Ramos (cell line): Measurements from ENCODE around the gene TTC32.
"Not testable (repeated sequence)": the region's sequence is repeated elsewhere in the genome, so short reads cannot be mapped to it uniquely, and the experiment has no call there.

Experiments
- in situ Hi-C: fragments of 300-500 bp; cut with MboI; formaldehyde crosslinking; loops from one replicate; pipeline ENCODE4 v1.14.3; 2022; ENCODE audit warnings: low sequenced_read_pairs; ENCODE audit not compliant: unreplicated experiment

The TTC32 gene

DNA sequence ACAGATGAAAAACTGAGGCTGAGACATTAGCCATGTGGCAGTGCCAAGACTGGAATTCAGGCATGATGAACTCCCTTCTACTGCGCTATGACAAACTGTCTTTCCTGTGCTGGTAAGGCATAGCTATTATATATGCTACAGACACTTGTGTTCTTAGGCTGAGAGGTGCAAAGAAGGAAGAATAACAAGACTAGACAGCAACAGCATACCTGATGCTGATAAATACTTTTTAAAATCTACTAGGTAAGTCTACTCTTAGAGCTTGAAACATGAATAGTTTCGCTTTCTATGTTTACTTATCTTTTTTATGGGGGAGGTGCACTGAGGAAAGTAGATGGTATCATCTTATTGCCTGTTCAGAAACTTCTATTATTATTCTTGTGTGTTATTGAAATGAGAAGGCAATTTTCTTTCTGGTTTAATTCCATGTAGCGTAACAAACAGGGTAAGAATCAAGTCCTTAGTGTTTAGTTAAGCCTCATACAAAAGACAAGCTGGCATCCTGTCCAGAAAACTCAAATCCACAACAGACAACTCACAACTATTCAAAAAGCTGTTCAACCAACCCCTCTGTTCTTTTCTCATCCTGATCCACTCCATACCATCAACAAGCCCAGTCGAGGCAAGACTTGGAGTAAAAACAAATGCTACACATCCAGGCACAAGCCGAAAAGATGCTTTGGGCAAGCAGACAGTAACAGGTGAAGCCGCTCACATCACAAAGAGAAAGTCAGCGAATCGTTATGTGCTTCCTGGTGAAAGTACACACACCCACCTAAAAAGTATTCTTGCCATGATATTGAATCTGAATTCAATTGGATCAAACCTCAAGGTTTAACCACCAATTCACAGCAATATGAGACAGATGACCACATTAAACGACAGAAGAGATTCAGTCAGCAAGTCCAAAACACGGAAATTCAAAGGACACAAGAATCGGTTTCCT, 1.5 kb downstream of the TTC32 start:
- in situ Hi-C loops = no loop called here

GRCh38 chr2:19898592-19899329, 3.0 kb downstream of the TTC32 start:
- in situ Hi-C loops = no loop called here

DNA sequence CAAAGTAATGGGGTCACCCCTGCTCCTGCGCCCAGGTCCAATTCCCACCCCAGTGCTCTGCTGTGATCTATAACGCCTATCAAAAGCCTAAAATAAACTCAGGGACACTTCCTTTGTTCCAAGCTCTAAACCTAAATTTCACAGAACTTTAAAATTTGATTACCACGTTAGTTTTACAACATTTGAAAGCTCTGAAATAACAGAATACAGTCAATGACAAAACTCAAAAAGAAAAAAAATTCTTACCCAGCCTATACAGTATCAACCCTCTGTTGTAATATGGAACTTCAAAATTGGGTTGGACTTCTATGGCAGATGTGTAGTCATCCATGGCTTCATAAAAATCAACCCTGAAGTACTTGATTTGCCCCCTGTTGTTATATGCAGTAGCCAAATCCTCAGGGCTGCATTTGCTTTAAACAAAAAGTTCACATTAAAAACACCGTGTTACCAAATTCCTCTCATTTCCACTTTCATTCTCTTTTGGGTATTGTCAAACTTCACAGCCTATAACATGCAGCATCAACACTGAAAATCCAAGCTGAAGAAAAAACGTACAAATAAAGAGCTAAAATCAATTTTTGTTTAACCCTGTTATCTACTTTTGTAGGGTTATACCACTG, 4.0 kb downstream of the TTC32 start:
- in situ Hi-C loops = no loop called here

DNA sequence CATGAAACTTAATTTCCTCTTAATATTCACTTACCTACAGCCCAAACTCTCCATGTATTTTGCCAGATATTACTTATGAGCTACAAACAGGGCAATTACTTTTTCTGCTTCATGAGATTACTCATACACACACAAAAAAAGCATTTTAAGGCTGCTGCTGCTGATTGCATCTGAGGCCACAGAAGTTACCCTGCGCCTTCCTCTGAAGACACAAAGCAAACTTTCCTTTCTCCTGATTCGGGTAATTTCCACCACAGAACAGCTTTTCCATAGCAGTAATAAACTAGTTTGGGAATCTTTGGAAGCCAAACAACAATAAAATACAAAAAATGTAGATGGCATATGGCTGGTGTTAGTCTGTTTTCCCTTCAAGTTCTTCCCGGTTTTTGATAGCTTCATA, 6.2 kb downstream of the TTC32 start:
- in situ Hi-C loops = no loop called here

- in situ Hi-C loops = no loop called here
Measured at GRCh38 chr2:19894134-19894792, 7.5 kb downstream of the TTC32 start.

- in situ Hi-C loops = no loop called here
Measured at GRCh38 chr2:19893520-19894133, 8.2 kb downstream of the TTC32 start.

DNA sequence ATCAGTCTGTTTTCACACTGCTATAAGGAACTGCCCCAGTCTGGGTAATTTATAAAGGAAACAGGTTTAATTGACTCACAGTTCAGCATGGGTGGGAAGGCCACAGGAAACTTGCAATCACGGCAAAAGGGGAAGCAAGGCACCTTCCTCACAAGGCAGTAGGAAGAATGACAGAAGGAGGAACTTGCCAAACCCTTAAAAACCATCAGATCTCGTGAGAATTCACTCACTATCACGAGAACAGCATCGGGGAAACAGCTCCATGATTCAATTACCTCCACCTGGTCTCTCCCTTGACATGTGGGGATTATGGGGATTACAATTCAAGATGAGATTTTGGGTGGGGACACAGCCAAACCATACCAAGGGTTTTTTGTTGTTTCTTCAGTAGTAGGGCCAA, 9.8 kb downstream of the TTC32 start:
- in situ Hi-C loops = not testable (repeated sequence)

- in situ Hi-C loops = no loop called here
Measured at GRCh38 chr2:19890104-19890503, 11.7 kb downstream of the TTC32 start.

DNA sequence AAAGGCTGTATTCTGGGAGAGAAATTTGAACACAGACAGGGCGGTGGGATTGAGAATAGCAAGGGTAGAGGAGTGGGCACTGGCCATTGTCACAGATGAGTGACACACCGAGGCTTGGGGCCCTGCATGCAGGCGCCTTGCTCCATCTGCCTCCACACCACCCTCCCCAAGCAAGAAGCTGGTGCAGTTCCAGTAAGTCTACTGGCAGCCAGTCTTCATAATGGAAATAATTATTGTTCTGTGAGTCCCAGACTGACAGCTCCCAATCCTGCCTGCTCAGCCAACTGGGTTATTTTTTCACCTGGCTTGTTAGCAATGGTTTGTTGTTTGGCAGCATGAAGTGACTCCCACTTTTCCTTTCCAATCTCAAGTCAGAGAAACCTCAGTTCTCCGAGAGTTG, 13.0 kb downstream of the TTC32 start:
- in situ Hi-C loops = no loop called here

DNA sequence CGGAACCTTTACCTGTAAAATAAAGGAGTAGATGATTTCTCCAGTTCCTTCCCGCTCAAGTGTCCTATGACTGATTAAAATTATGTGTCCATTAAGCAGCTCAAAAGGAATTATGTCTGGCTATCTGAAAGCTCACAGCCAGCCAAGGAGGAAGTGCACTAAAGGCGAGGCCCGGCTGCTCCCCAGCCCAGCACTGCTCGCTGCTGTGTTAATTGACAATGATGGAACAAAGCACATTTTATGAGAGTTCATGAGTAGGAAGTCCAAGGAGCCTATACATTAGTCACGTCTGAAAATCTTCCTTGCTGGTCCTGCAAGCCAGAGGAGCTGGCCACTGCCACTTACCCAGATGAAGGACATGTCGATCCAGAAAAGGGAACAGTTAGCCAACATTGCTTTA, 14.3 kb downstream of the TTC32 start:
- in situ Hi-C loops = no loop called here

DNA sequence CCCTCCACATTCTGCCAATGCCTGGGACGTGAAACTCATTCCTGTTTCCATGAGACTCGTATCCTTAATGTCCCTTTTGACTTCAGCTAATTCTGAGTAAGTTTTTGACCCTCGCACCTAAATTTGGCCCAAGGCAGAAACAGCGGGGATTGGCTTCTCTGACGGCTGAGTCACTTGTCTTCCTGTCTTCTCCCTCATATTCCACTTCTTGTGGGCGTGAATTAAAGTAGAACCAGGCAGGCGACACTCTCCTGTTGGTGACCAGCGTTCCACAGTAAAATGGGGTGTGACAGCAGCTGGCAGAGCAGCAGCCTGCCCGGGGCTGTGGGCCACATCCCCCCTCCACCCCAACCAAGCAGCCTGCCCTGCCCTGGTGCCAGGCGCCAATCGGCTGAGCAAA, 15.5 kb downstream of the TTC32 start:
- in situ Hi-C loops = no loop called here

- in situ Hi-C loops = no loop called here
Measured at GRCh38 chr2:19885791-19886190, 16.0 kb downstream of the TTC32 start.

GRCh38 chr2:19883971-19884720, 17.6 kb downstream of the TTC32 start:
- in situ Hi-C loops = no loop called here

- in situ Hi-C loops = no loop called here
Measured at GRCh38 chr2:19883486-19883885, 18.3 kb downstream of the TTC32 start.

GRCh38 chr2:19882286-19882685, 19.5 kb downstream of the TTC32 start:
- in situ Hi-C loops = no loop called here

DNA sequence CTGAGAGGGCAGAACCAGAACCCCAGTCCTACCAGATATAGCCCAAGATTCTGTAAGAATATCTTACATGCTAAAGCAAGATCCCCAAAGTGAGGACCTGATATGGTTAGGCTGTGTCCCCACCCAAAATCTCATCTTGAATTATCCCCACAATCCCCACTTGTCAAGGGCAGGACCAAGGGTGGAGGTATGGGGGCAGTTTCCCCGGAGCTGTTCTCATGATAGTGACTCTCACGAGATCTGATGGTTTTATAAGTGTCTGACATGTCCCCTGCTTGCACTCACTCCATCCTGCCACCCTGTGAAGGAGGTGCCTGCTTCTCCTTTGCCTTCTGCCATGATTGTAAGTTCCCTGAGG, 19.9 kb downstream of the TTC32 start:
- in situ Hi-C loops = no loop called here

DNA sequence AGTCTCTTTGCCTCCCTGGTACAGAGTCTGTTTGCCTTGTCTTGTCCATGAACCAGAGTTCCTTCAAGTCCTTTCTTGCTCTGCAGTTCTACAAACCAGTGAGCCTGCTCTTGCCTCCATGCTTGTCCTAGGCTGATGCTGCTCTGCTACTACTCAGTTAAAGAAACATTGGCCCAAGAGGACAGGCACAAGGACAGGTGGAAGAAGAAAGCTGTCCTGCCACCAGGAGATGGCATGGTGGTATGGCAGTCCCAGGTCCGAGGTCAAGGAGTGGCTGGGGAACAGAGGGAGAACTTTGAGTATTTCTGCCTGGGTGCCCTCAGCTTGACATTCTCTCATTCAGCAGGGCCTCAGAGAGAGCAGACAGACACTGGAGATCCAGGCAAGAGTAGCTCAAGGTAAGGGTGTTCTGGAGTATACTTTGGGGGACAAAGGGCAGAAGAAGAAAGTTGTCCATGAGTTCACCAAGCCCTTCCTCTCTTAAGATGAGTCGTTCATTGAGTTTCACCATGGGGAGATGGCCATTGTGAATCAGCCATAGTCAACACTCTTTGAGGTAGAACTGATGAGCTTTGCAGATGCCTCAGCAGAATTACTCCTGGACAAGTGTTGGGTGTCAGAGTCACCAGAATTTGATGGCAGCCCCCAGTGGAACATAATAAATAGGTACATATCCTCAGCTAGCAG, 20.4 kb downstream of the TTC32 start:
- in situ Hi-C loops = no loop called here

GRCh38 chr2:19880191-19880590, 21.6 kb downstream of the TTC32 start:
- in situ Hi-C loops = not testable (repeated sequence)

GRCh38 chr2:19879120-19879519, 22.7 kb downstream of the TTC32 start:
- in situ Hi-C loops = no loop called here
